A549 (cell line): ENCODE data around the gene UXT.

Source experiments
- CBX8 ChIP-seq: fragments of 200-600 bp; sonication (generic); IDR thresholded peaks from 2 replicates; pipeline ENCODE4 v1.6.1; 2016
- CEBPB ChIP-seq, 2 experiments: fragments of >200 bp in 1 of 2; sonication (Bioruptor Twin) in 1 of 2; formaldehyde crosslinking in 1 of 2; IDR thresholded peaks; 2 replicates each; pipeline ENCODE4 v1.6.1; 2012 to 2016
- CTCF ChIP-seq: fragments of >200 bp; sonication (Bioruptor Twin); formaldehyde crosslinking; IDR thresholded peaks from 3 replicates; pipeline ENCODE4 v1.5.1; 2016
- EP300 ChIP-seq, 2 experiments: fragments of >200 bp; sonication (Bioruptor Twin); formaldehyde crosslinking; IDR thresholded peaks; 2 replicates in 1 of 2; 3 replicates in 1 of 2; pipeline ENCODE4 v1.6.1; 2016 to 2017
- HMGXB4 ChIP-seq: fragments of 250-450 bp; sonication (Bioruptor Pico); IDR thresholded peaks from 2 replicates; pipeline ENCODE4 v1.5.0; 2021; ENCODE audit warnings: mild to moderate bottlenecking, moderate library complexity, borderline replicate concordance
- MAZ ChIP-seq: fragments of 150-350 bp; IDR thresholded peaks from 2 replicates; pipeline ENCODE4 v1.6.1; 2014; ENCODE audit warnings: antibody characterized with exemption, low read depth, low read length, borderline replicate concordance
- NFE2L2 ChIP-seq: fragments of 150-350 bp; conservative IDR thresholded peaks from 2 replicates; pipeline ENCODE4 v1.6.1; 2014; ENCODE audit warnings: low read length
- POLR2A ChIP-seq: IDR thresholded peaks from 2 replicates; pipeline ENCODE4 v1.6.1; 2012; ENCODE audit warnings: mild to moderate bottlenecking, low read length
- RCOR1 ChIP-seq: fragments of 150-350 bp; IDR thresholded peaks from 2 replicates; pipeline ENCODE4 v1.6.1; 2014; ENCODE audit warnings: antibody characterized with exemption, low read length, low read depth
- REST ChIP-seq: fragments of 200-600 bp; sonication (generic); IDR thresholded peaks from 2 replicates; pipeline ENCODE4 v1.6.1; 2016; ENCODE audit warnings: antibody characterized with exemption, mild to moderate bottlenecking, moderate library complexity

- TF ChIP-seq HMGXB4 (CRISPR knock-in tag), result no peak
- no peak for TF ChIP-seq CEBPB (IDR thresholded peaks at IDR 0.05)
- TF ChIP-seq CTCF, result no peak
- TF ChIP-seq MAZ, result no peak
- TF ChIP-seq POLR2A, result no peak
- no peak for TF ChIP-seq NFE2L2
- no peak for TF ChIP-seq CBX8
- TF ChIP-seq REST, result no peak
- TF ChIP-seq EP300 (IDR thresholded peaks at IDR 0.05), result no peak
- TF ChIP-seq RCOR1, result no peak
Observed at GRCh38 chrX:47662144-47662657, 3.2 kb upstream of the UXT start.
